GM21576 (cell line): ENCODE data around the gene INTS7.

Experiments
- ATAC-seq: cut with Tn5 transposase; IDR thresholded peaks from one replicate; pipeline ENCODE4 v1.9.1; 2021; ENCODE audit warnings: mild to moderate bottlenecking, moderate library complexity; ENCODE audit not compliant: unreplicated experiment

The INTS7 gene

GRCh38 chr1:211910913-211911485, 124.4 kb downstream of the INTS7 start:
- no peak for ATAC-seq

- ATAC-seq, result no peak
Measured at GRCh38 chr1:211910113-211910884, 125.1 kb downstream of the INTS7 start.

- no peak for ATAC-seq
Measured at GRCh38 chr1:211909395-211909794, 126.0 kb downstream of the INTS7 start.

- no peak for ATAC-seq
Measured at GRCh38 chr1:211908951-211909350, 126.4 kb downstream of the INTS7 start.

- ATAC-seq, result peak; percentile 71
Measured at GRCh38 chr1:211908453-211908852, 126.9 kb downstream of the INTS7 start.

- no peak for ATAC-seq
Measured at GRCh38 chr1:211903490-211904245, 131.7 kb downstream of the INTS7 start.

- ATAC-seq, result no peak
Measured at GRCh38 chr1:211902624-211903291, 132.6 kb downstream of the INTS7 start.

GRCh38 chr1:211901945-211902344, 133.4 kb downstream of the INTS7 start:
- ATAC-seq, result no peak

GRCh38 chr1:211900441-211900840, 134.9 kb downstream of the INTS7 start:
- no peak for ATAC-seq

- ATAC-seq, result no peak
Measured at GRCh38 chr1:211896958-211897357, 138.4 kb downstream of the INTS7 start.

GRCh38 chr1:211895126-211895759, 140.1 kb downstream of the INTS7 start:
- no peak for ATAC-seq

- no peak for ATAC-seq
Measured at GRCh38 chr1:211894312-211894711, 141.0 kb downstream of the INTS7 start.

- ATAC-seq, result no peak
Measured at GRCh38 chr1:211893260-211893659, 142.1 kb downstream of the INTS7 start.

- no peak for ATAC-seq
Measured at GRCh38 chr1:211892577-211892976, 142.8 kb downstream of the INTS7 start.

- ATAC-seq, result no peak
Measured at GRCh38 chr1:211891708-211892107, 143.6 kb downstream of the INTS7 start.
